Measurements from ENCODE around the gene GUCY1A1. TPM values are rescaled to one million over a fixed set of nuclear protein-coding genes. Genes with fewer than 3 reads are reported as not detected.

Gene GUCY1A1
- total RNA-seq, 4 donors from 2014 or later = 2.3 to 14.9 (median 7.8) TPM

DNA sequence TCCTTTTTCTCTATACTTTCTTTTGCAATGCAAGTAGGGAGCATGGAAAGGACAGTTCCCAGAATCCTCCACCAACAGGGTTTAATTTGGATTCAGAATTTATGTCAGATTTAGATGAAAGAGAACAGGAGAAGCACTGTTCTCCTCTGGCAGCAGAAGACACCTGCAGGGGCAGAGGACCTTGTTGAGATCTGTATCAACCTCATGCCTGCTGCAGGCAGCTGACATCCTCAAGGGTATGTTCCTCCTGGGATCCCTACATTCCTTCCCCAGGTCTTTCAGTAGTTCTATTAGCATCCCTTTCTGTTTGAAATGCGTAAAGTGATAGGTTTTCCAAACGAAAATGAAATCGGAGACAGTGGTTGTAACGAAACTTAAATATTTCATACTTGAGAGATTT, 10.6 kb upstream of the GUCY1A1 start:
- Histone ChIP-seq H3K9me3 (no peaks in the 10 kb centered on the region), H3K27me3 (no peaks in the 10 kb centered on the region), H3K36me3 (no peaks in the 10 kb centered on the region), H3K27ac (no peak overlapping the region), H3K4me3 (no peak overlapping the region), H3K4me1 (no peaks in the 10 kb centered on the region)
- no peak for TF ChIP-seq POLR2A (IDR thresholded peaks at IDR 0.05)
- TF ChIP-seq, protein P1, sequence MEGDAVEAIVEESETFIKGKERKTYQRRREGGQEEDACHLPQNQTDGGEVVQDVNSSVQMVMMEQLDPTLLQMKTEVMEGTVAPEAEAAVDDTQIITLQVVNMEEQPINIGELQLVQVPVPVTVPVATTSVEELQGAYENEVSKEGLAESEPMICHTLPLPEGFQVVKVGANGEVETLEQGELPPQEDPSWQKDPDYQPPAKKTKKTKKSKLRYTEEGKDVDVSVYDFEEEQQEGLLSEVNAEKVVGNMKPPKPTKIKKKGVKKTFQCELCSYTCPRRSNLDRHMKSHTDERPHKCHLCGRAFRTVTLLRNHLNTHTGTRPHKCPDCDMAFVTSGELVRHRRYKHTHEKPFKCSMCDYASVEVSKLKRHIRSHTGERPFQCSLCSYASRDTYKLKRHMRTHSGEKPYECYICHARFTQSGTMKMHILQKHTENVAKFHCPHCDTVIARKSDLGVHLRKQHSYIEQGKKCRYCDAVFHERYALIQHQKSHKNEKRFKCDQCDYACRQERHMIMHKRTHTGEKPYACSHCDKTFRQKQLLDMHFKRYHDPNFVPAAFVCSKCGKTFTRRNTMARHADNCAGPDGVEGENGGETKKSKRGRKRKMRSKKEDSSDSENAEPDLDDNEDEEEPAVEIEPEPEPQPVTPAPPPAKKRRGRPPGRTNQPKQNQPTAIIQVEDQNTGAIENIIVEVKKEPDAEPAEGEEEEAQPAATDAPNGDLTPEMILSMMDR (IDR thresholded peaks at IDR 0.05) = no peak
- no peak for DNase-seq

DNA sequence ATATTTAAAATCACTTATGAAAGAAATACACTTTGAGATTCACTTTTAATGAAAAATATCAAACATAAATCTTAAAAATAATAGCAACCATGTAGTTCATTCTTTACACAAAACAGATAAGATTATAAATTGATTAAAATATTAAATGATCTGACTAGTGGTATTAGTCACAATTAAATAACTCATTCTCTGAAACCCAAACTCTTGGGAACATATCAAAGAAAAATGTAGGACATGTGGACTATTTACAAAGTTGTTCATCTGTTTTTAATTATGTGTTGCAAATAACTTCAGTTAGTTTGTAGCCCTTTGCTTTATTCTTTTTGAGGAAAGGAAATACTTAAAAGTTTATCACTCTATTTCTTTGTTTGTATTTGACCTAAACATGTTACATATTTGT, 9.5 kb upstream of the GUCY1A1 start:
- Histone ChIP-seq H3K36me3 (no peaks in the 10 kb centered on the region), H3K27me3 (no peaks in the 10 kb centered on the region), H3K27ac (no peak overlapping the region), H3K9me3 (no peaks in the 10 kb centered on the region), H3K4me1 (no peaks in the 10 kb centered on the region), H3K4me3 (no peak overlapping the region)
- no peak for DNase-seq
- TF ChIP-seq POLR2A (IDR thresholded peaks at IDR 0.05) = no peak
- TF ChIP-seq, protein P1 (IDR thresholded peaks at IDR 0.05) = no peak

DNA sequence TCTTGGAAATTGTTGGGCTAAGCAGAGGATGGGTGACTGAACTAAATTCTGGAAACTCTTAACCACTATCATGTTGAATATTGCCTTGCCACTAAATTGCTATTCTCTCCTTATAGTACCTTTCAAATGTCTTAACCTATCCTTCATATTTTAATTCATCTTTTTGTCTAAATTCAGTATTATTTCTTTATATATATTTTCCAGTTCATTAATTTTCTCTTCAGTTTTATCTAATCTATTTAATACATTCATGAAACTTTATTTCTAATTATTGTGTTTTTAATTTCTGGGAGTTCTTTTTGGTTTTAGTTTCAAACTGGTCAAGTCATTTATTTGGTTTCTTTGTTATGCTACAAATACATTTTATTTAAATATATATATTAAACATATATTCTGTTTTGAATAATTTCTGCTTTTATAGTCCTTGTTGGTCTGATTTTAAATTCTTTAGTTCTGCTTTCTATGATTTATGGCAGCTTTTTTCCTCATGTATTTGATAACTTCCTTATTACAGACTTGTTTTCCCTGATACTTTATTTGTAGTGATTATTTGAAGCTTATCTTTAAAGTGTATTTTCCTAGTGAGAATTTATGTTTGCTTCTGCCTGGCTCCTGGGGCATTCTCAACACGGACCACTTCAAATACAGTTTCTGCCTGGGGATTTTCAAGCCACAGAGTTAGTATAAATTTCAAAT, 8.5 kb upstream of the GUCY1A1 start:
- Histone ChIP-seq H3K27me3 (no peaks in the 10 kb centered on the region), H3K36me3 (no peaks in the 10 kb centered on the region), H3K4me1 (no peaks in the 10 kb centered on the region), H3K9me3 (no peaks in the 10 kb centered on the region), H3K27ac (no peak overlapping the region), H3K4me3 (no peak overlapping the region)
- DNase-seq = no peak
- TF ChIP-seq, protein P1 (IDR thresholded peaks at IDR 0.05) = no peak
- no peak for TF ChIP-seq POLR2A (IDR thresholded peaks at IDR 0.05)

DNA sequence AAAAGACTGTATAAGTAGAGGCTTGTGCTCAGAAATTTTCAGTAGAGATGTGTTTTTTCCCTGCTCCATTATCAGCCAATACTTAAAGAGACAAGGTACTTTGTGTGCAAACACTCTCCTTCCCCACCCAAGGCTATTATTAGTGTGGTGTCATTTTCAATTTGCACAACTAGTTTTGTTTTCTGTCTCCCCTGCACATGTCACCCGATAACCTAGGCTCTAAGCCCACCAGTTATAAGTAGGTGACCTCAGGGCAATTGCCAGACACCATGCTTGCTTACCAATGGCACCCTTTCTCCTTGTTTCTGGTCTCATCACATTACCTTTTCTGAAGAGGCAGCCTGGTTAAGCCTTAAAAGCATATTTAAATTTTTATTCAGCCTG, 8.0 kb upstream of the GUCY1A1 start:
- H3K4me3 ChIP-seq = no peak overlapping the region
- H3K4me1 ChIP-seq = no peaks in the 10 kb centered on the region
- no peaks in the 10 kb centered on the region for H3K36me3 ChIP-seq
- no peaks in the 10 kb centered on the region for H3K9me3 ChIP-seq
- TF ChIP-seq POLR2A (IDR thresholded peaks at IDR 0.05) = no peak
- TF ChIP-seq, protein P1 (IDR thresholded peaks at IDR 0.05) = no peak
- no peak overlapping the region for H3K27ac ChIP-seq
- no peak for DNase-seq
- H3K27me3 ChIP-seq = no peaks in the 10 kb centered on the region

DNA sequence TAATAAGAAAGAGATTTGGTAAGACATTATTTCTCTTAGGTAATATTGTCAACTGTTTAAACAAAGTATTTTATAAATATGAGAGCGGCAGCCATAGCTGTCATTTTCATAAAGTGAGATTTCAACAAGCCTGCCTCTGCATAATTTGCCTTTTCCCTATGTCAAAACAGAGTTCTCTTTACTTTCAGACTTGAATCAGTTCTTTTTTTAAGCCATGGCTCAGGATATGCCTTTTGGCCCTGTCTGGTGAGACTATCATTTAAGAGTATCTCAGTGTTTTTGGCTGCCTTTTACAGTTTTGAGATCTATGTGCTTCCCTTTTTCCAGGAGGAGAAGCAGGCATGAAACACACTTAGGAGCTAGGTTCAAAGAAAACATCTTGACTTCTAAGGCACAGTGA, 7.5 kb upstream of the GUCY1A1 start:
- H3K9me3 ChIP-seq = no peaks in the 10 kb centered on the region
- no peak for TF ChIP-seq POLR2A (IDR thresholded peaks at IDR 0.05)
- TF ChIP-seq, protein P1 (IDR thresholded peaks at IDR 0.05) = no peak

DNA sequence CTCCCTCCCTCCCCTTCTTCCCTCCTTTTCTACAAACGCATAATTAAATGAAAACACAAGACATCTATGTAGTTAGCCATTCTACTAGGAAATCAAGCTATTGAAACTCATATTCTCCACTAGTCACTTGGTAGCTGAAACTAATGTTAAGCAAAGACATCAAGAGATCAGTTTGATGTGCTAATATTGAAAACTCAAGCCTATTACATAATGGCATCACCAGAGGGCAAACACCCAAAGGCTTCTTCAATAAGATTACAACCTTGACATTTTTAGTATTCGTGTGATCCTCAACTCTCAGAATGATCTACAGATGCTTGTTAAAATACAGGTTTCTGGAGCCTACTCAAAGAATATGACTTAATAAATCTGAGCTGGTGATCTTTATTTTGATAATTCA, 6.2 kb upstream of the GUCY1A1 start:
- Histone ChIP-seq H3K4me1 (no peaks in the 10 kb centered on the region), H3K9me3 (no peaks in the 10 kb centered on the region)

More for the DNA sequence above, 7.5 kb upstream of the GUCY1A1 start:
- Histone ChIP-seq H3K4me3 (no peak overlapping the region), H3K36me3 (no peaks in the 10 kb centered on the region), H3K4me1 (no peaks in the 10 kb centered on the region), H3K27ac (no peak overlapping the region), H3K27me3 (no peaks in the 10 kb centered on the region)
- no peak for DNase-seq

More for the DNA sequence above, 6.2 kb upstream of the GUCY1A1 start:
- DNase-seq = no peak
- no peak for TF ChIP-seq POLR2A (IDR thresholded peaks at IDR 0.05)
- TF ChIP-seq, protein P1 (IDR thresholded peaks at IDR 0.05) = no peak
- no peak overlapping the region for H3K4me3 ChIP-seq
- H3K27me3 ChIP-seq = no peaks in the 10 kb centered on the region
- H3K36me3 ChIP-seq = no peaks in the 10 kb centered on the region
- H3K27ac ChIP-seq = no peak overlapping the region
